ENCODE measurements around the gene CROCC2.

Gene CROCC2

GRCh38 chr2:241005569-241005968 is 99.4 kb downstream of the CROCC2 start:
- DNase-seq = no peak

- DNase-seq = no peak
Measured at GRCh38 chr2:241006412-241006811, 100.3 kb downstream of the CROCC2 start.

GRCh38 chr2:241007111-241007510 is 101.0 kb downstream of the CROCC2 start:
- DNase-seq = no peak

GRCh38 chr2:241007880-241008710 is 102.0 kb downstream of the CROCC2 start:
- no peak for DNase-seq

- no peak for DNase-seq
Measured at GRCh38 chr2:241008711-241009121, 102.6 kb downstream of the CROCC2 start.

GRCh38 chr2:241009191-241009590 is 103.1 kb downstream of the CROCC2 start:
- no peak for DNase-seq

- DNase-seq = peak in 2 of 3 experiments; percentile 56 to 68
Measured at GRCh38 chr2:241009601-241010530, 103.7 kb downstream of the CROCC2 start.

GRCh38 chr2:241010531-241011295 is 104.6 kb downstream of the CROCC2 start:
- peak in 2 of 3 experiments; percentile 55 to 63 for DNase-seq

GRCh38 chr2:241011296-241011600 is 105.1 kb downstream of the CROCC2 start:
- DNase-seq = no peak

- no peak for DNase-seq
Measured at GRCh38 chr2:241011751-241012510, 105.8 kb downstream of the CROCC2 start.

- no peak for DNase-seq
Measured at GRCh38 chr2:241014224-241014623, 108.1 kb downstream of the CROCC2 start.

GRCh38 chr2:241014764-241015163 is 108.6 kb downstream of the CROCC2 start:
- no peak for DNase-seq

- no peak for DNase-seq
Measured at GRCh38 chr2:241015439-241015838, 109.3 kb downstream of the CROCC2 start.

- no peak for DNase-seq
Measured at GRCh38 chr2:241017228-241017940, 111.2 kb downstream of the CROCC2 start.

- no peak for DNase-seq
Measured at GRCh38 chr2:241018051-241018891, 112.1 kb downstream of the CROCC2 start.

GRCh38 chr2:241019441-241020139 is 113.5 kb downstream of the CROCC2 start:
- DNase-seq = no peak

GRCh38 chr2:241020201-241020600 is 114.1 kb downstream of the CROCC2 start:
- no peak for DNase-seq

- DNase-seq = no peak
Measured at GRCh38 chr2:241020629-241021190, 114.6 kb downstream of the CROCC2 start.

- no peak for DNase-seq
Measured at GRCh38 chr2:241025639-241026038, 119.5 kb downstream of the CROCC2 start.
